HG03575 (cell line): ENCODE data around the gene APCDD1L.
"Not testable (repeated sequence)": the region's sequence is repeated elsewhere in the genome, so short reads cannot be mapped to it uniquely, and the experiment has no call there.

Experiments used
- ATAC-seq: cut with Tn5 transposase; IDR thresholded peaks from one replicate; pipeline ENCODE4 v1.9.1; 2021; ENCODE audit not compliant: unreplicated experiment, insufficient number of reproducible peaks, low FRiP score; ENCODE audit errors: extremely low read depth

Gene APCDD1L

GRCh38 chr20:58432186-58432954 is 82.8 kb downstream of the APCDD1L start:
- ATAC-seq, result no peak

- no peak for ATAC-seq
Measured at GRCh38 chr20:58431134-58431533, 84.1 kb downstream of the APCDD1L start.

- ATAC-seq, result no peak
Measured at GRCh38 chr20:58429303-58429702, 85.9 kb downstream of the APCDD1L start.

- no peak for ATAC-seq
Measured at GRCh38 chr20:58428364-58428763, 86.8 kb downstream of the APCDD1L start.

- not testable (repeated sequence) for ATAC-seq
Measured at GRCh38 chr20:58427571-58427970, 87.6 kb downstream of the APCDD1L start.

GRCh38 chr20:58424218-58424969 is 90.8 kb downstream of the APCDD1L start:
- no peak for ATAC-seq

GRCh38 chr20:58421497-58421850 is 93.7 kb downstream of the APCDD1L start:
- ATAC-seq, result no peak

GRCh38 chr20:58420798-58421496 is 94.3 kb downstream of the APCDD1L start:
- no peak for ATAC-seq

GRCh38 chr20:58418949-58419748 is 96.0 kb downstream of the APCDD1L start:
- ATAC-seq, result no peak

- no peak for ATAC-seq
Measured at GRCh38 chr20:58417438-58417837, 97.8 kb downstream of the APCDD1L start.

- no peak for ATAC-seq
Measured at GRCh38 chr20:58416835-58417234, 98.4 kb downstream of the APCDD1L start.

- no peak for ATAC-seq
Measured at GRCh38 chr20:58416057-58416456, 99.1 kb downstream of the APCDD1L start.

GRCh38 chr20:58414786-58415185 is 100.4 kb downstream of the APCDD1L start:
- not testable (repeated sequence) for ATAC-seq

- ATAC-seq, result not testable (repeated sequence)
Measured at GRCh38 chr20:58414216-58414615, 101.0 kb downstream of the APCDD1L start.
